NOMO-1 treated with dmso at 0.1 percent for 144 hours (cell line): ENCODE measurements around the gene MEGF8.

Experiments
- DNase-seq: peaks from one replicate; lab custom pipeline; 2025; ENCODE audit not compliant: unreplicated experiment; lab: John Stamatoyannopoulos, UW

The MEGF8 gene

DNA sequence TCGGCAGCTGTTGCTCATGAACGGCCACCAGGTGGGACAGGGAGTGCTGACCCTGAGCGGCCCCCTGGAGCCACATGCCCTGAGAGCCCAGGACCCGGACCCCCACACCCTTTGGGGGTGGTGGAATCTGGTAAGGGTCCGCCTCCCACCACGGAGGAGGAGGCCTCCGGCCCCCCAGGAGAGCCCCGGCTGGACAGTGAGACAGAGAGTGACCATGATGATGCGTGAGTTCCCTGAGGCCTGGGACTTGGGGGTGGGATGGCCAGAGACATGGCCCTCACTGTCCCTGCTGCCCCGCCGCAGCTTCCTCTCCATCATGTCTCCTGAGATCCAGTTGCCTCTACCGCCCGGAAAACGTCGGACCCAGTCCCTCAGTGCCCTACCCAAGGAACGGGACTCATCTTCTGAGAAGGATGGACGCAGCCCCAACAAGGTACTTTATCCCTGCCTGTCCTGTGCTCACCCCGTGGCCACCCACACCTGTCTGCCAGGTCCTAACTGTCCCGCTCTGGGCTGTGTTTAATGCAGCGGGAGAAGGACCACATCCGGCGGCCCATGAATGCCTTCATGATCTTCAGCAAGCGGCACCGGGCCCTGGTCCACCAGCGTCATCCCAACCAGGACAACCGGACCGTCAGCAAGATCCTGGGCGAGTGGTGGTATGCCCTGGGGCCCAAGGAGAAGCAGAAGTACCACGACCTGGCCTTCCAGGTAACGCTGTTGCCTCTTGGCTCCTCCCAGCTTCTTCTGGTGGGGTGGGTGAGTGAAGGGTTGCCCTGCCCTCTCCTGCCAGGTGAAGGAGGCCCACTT, 38.2 kb upstream of the MEGF8 start:
- DNase-seq = no peak

GRCh38 chr19:42287827-42288107, 37.7 kb upstream of the MEGF8 start:
- no peak for DNase-seq

DNA sequence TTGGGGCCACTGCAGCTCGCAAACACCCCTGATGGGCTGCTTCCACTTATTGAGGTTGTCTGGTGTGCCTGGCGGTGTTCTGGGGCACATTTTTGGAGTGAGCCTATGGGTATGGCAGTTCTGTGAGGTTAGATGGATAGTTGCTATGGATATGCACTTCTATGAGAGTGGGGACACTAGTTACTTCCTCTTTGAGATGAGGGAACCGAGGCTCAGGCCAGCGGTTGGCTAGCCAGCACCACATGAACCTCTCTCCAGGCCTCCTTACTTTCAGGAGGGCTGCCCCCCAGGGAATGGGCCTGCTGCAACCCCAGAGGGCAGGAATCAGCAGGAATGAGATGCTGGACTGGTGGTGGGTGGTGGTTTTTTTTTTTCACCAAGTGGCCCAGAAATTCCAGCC, 37.0 kb upstream of the MEGF8 start:
- DNase-seq = no peak

- no peak for DNase-seq
Measured at GRCh38 chr19:42288881-42289555, 36.4 kb upstream of the MEGF8 start.

DNA sequence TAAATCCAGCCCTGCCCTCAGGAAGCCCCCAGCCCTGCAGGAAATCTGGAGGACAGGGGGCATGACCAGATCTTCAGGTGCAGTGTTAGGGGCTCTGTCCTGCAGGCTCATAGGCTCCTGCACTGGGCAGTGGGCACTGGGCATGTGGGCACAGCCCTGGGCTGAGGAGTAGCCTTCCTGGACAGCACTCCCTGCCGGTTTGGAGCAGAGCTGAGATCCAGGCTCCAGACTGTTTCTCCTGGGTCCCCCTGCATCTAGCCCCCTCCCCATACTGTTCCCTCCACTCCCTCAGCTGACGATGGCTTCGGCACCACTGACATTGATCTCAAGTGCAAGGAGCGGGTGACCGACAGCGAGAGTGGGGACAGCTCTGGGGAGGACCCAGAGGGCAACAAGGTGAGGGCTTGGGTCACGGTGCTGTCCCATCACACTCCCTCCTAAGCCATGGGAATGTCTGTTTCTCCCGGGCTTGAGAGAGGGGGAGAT, 35.8 kb upstream of the MEGF8 start:
- no peak for DNase-seq

GRCh38 chr19:42290136-42290522, 35.3 kb upstream of the MEGF8 start:
- DNase-seq = no peak

GRCh38 chr19:42290523-42291434, 34.7 kb upstream of the MEGF8 start:
- no peak for DNase-seq

- no peak for DNase-seq
Measured at GRCh38 chr19:42291435-42291810, 34.0 kb upstream of the MEGF8 start.

- DNase-seq = no peak
Measured at GRCh38 chr19:42292042-42292960, 33.1 kb upstream of the MEGF8 start.

GRCh38 chr19:42292963-42293362, 32.5 kb upstream of the MEGF8 start:
- no peak for DNase-seq

- DNase-seq = no peak
Measured at GRCh38 chr19:42293540-42293939, 31.9 kb upstream of the MEGF8 start.

- DNase-seq = no peak
Measured at GRCh38 chr19:42293948-42294347, 31.5 kb upstream of the MEGF8 start.

- no peak for DNase-seq
Measured at GRCh38 chr19:42294471-42295137, 30.8 kb upstream of the MEGF8 start.

- DNase-seq = no peak
Measured at GRCh38 chr19:42295342-42295741, 30.1 kb upstream of the MEGF8 start.

GRCh38 chr19:42295831-42296525, 29.5 kb upstream of the MEGF8 start:
- no peak for DNase-seq

- no peak for DNase-seq
Measured at GRCh38 chr19:42297039-42297438, 28.4 kb upstream of the MEGF8 start.

DNA sequence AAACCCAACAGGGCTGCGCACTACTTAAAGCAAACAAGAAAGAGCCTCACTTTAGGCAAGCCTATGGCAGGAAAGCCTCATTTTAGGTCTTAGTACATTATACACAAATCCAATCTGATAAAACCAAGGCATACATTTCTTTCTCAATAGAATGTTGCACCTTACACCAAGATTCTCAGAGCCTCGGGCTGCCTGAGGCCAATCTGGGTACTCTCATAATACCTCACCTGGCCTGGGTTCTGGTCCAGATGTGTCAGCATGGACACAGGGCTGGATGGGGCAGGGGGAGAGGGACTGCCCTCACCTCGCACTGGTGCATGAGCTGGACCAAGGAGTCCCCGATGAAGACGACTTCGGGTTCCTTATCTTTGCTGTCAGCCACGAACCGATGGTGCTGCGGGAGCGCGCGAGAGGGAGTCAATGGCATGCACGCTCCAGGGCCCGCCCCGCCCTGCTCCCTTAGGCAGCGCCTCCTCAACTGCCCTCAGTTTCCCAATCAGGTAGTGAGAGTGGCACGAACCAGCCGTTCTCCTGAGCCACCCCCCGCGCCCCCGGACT, 23.7 kb upstream of the MEGF8 start, which contains the start of gene PRR19:
TSS of gene PRR19 (plus strand) at position 487 of the 558 bp plus-strand sequence. CDS start 7,453 bp downstream, outside the sequence.
- no peak for DNase-seq

DNA sequence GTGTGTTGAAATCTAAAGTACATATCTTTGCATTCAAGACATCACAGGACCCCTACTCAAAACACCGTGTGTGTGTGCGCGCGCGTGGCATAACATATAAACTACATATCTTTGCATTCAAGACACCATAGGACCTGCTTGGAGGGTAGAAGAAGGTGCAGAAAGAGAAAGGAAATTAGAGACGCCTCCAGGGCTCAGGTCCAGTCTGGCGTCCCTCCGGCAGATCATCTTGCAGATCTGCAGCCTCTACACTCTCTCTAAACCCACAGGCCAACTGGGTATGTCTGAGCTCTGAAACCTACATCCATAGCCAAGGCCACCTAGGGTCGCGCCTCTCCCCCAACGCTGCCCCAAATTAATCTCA, 22.4 kb upstream of the MEGF8 start:
- no peak for DNase-seq

DNA sequence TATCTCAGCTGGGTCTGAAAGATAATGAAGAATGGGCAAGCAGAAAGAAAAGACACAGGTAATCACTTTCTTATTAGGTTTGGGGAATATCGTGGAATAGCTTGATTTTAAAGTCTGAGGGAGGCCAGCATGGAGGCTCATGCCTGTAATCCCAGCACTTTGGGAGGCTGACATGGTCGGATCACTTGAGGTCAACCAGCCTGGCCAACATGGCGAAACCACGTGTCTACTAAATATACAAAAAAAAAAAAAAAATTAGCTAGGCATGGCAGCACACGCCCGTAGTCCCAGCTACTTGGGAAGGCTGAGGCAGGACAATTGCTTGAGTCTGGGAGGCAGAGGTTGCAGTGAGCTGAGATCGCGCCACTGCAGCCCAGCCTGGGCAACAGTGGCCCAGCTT, 21.6 kb upstream of the MEGF8 start:
- DNase-seq = no peak
